Thoracic aorta endothelial cell (primary cell): Measurements from ENCODE around the gene HLA-DRA. TPM values are rescaled to one million over a fixed set of nuclear protein-coding genes. Genes with fewer than 3 reads are reported as not detected.

ENCODE experiments used
- total RNA-seq: library from RNA; depleted of rRNA; stranded (reverse); fragments of >200 nt; gene quantifications from 2 replicates; pipeline ENCODE4 v1.2.3, GENCODE V29; 2012

The HLA-DRA gene
- not detected in 2 replicates for total RNA-seq

DNA sequence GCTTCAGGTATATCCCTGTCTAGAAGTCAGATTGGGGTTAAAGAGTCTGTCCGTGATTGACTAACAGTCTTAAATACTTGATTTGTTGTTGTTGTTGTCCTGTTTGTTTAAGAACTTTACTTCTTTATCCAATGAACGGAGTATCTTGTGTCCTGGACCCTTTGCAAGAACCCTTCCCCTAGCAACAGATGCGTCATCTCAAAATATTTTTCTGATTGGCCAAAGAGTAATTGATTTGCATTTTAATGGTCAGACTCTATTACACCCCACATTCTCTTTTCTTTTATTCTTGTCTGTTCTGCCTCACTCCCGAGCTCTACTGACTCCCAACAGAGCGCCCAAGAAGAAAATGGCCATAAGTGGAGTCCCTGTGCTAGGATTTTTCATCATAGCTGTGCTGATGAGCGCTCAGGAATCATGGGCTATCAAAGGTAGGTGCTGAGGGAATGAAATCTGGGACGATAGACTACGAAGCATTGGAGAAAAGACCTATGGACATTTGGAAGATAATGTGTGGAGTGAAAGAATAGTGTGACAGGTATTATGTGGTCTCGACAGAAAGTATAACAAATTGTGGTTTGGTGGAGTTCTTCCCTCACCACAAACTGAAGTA lies at the start of gene HLA-DRA:
Gene HLA-DRA, plus strand, starts transcription at position 286 of the 613 bp plus-strand sequence. Its CDS starts 64 bp downstream, at position 350.

DNA sequence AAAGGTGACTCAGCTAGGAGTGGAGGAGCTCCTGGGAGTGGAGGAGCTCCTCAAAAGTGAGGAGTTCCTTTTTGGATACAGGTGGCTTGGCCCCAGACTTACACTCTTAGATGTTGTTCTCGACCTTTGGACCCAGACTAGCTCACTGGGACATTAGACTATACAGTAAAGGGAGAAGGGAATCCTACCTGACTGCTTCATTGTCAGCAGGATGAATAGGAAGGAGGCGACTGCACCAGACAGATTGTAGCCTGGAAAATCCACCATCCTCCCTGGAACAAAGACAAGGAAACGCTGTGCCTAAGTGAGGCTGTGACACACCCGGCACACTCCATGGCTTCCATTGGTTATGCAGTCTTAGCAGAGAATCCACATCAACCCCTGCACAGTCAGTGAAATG lies 32.8 kb upstream of the HLA-DRA start, which contains the start of gene BTNL2:
Gene BTNL2, minus strand, starts transcription at position 325 of the 400 bp plus-strand sequence. Its CDS starts 58 bp downstream, at position 267.

Other genes with a start within 250 kb of the HLA-DRA start
- 41.5 and 43.2 TPM in 2 replicates for gene PBX2, start 249.7 kb upstream of the HLA-DRA start, total RNA-seq
- gene GPSM3, start 247.2 kb upstream of the HLA-DRA start, total RNA-seq = 7.6 and 11.6 TPM in 2 replicates
- 32.6 and 103 TPM in 2 replicates for gene NOTCH4, start 215.8 kb upstream of the HLA-DRA start, total RNA-seq
- not detected in 2 replicates for gene TSBP1, start 68.0 kb upstream of the HLA-DRA start, total RNA-seq
- not detected in 2 replicates for gene BTNL2, start 32.7 kb upstream of the HLA-DRA start, total RNA-seq
- not detected in 2 replicates for gene HLA-DRB5, start 90.4 kb downstream of the HLA-DRA start, total RNA-seq
- 0.93 TPM in 1 of 2 replicates, not detected in the other for gene HLA-DRB1, start 150.0 kb downstream of the HLA-DRA start, total RNA-seq
- not detected in 2 replicates for gene HLA-DQA1, start 197.5 kb downstream of the HLA-DRA start, total RNA-seq
- gene HLA-DQB1, start 226.8 kb downstream of the HLA-DRA start, total RNA-seq = not detected in 2 replicates